ENCODE data around the gene STK40.

Gene STK40

GRCh38 chr1:36306210-36306901 lies 79.4 kb downstream of the STK40 start, which contains the start of gene SH3D21:
TSS of gene SH3D21 (plus strand) at chr1:36306368. CDS start at chr1:36306421, 53 bp downstream.
- DNase-seq = no peak

- DNase-seq = no peak
These were observed 79.9 kb downstream of the STK40 start for GRCh38 chr1:36305915-36306209.

GRCh38 chr1:36304970-36305914 lies 80.5 kb downstream of the STK40 start:
- DNase-seq = no peak

GRCh38 chr1:36304521-36304920 lies 81.2 kb downstream of the STK40 start:
- DNase-seq = no peak

- DNase-seq = no peak
These were observed 81.9 kb downstream of the STK40 start for GRCh38 chr1:36303650-36304360.

- no peak for DNase-seq
These were observed 82.5 kb downstream of the STK40 start for GRCh38 chr1:36303244-36303643.

- DNase-seq = no peak
These were observed 84.5 kb downstream of the STK40 start for GRCh38 chr1:36301220-36301619.

- DNase-seq = no peak
These were observed 85.2 kb downstream of the STK40 start for GRCh38 chr1:36300526-36300925.

GRCh38 chr1:36298640-36299039 lies 87.1 kb downstream of the STK40 start:
- DNase-seq = no peak

- no peak for DNase-seq
These were observed 88.7 kb downstream of the STK40 start for GRCh38 chr1:36297062-36297461.

GRCh38 chr1:36295390-36295789 lies 90.3 kb downstream of the STK40 start:
- DNase-seq = no peak

Data from NCI-H1694 treated with DMSO at 0.1 percent for 48 hours (cell line).